ENCODE results near the gene ABCC6. TPM values are rescaled to one million over a fixed set of nuclear protein-coding genes. Genes with fewer than 3 reads are reported as not detected.
"Not testable (repeated sequence)": the region's sequence is repeated elsewhere in the genome, so short reads cannot be mapped to it uniquely, and the experiment has no call there.

ABCC6 gene
- total RNA-seq, 1 donor from 2014 or later = not detected

GRCh38 chr16:16162591-16162990, 60.7 kb downstream of the ABCC6 start:
- intact Hi-C loops (cut with micrococcal nuclease) = no loop called here

DNA sequence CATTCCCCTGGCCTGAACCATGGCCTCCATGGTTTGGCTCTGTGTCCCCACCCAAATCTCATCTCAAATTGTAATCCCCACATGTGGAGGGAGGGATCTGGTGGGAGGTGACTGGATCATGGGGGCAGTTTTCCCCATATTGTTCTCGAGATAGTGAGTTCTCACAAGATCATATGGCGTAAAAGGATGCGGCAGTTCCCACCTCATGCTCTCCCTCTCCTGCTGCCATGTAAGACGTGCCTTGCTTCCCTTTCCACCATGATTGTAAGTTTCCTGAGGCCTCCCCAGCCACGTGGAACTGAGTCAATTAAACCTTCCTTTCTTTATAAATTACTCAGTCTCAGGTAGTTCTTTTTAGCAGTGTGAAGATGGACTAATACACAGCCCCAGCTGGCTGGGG, 61.5 kb downstream of the ABCC6 start:
- intact Hi-C loops (cut with micrococcal nuclease) = not testable (repeated sequence)

DNA sequence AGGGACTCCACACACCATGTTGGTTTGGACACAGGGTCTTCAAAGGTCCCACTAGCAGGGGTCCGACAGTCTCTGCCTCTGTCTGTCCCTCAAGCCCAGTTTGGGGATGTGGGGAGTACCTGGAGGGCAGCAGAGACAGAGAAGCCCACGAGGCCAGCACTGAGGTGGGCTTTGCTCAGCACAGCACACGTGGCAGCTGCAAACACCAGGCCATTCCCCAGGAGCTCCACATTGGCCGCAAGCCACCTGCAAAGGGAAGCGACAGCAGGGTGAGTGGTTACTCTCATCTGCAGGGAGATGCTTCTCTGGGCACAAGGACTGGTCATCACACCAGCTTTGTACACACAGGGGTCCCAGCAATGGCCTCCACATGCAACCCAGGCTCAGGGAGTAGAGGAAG, 62.0 kb downstream of the ABCC6 start:
- intact Hi-C loops (cut with micrococcal nuclease) = no loop called here

DNA sequence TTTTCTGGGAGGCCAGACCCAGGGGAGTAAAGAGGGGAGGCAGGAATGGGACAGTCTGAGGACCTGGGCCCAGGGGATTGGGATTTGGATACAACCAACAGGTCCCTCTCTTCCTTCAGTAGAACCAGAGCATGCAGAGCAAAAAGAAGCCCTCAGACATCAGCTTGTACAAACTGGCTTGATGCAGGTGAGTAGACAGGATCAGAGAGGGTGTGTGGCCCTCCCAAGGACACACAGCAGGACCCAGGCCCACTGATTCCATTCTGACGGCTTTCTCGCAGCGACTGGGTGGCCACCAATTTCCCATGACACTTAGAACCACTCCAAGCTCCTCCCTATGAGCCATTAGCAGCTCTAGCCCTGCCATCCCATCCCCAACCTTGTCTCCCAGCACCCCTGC, 63.6 kb downstream of the ABCC6 start:
- intact Hi-C loops (cut with micrococcal nuclease) = no loop called here

DNA sequence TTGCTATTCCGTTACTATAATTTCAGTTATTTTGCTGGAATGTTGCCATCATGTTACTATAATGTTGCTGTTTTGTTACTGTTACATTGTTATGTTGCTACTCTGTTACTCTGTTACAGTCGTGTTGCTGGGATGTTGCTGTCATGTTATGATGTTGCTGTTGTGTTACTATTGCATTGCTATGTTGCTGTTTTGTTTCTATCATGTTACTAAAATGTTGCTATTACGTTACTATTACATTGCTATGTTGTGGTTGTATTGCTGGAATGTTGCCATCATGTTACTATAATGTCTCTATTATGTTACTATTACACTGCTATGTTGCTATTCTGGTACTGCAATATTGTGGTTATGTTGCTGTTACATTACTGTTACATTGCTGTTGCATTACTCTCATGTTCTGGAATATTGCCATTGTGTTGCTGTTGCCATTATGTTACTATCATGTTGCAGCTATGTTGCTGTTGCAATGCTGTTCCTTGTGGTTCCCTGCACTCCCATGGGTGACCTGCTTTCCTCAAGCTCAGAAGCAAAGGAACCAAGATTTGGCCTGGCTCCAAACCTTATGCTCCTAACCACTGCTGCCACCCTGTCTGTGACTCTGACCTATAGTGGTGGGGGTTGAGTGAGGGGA, 64.4 kb downstream of the ABCC6 start:
- intact Hi-C loops (cut with micrococcal nuclease) = no loop called here

DNA sequence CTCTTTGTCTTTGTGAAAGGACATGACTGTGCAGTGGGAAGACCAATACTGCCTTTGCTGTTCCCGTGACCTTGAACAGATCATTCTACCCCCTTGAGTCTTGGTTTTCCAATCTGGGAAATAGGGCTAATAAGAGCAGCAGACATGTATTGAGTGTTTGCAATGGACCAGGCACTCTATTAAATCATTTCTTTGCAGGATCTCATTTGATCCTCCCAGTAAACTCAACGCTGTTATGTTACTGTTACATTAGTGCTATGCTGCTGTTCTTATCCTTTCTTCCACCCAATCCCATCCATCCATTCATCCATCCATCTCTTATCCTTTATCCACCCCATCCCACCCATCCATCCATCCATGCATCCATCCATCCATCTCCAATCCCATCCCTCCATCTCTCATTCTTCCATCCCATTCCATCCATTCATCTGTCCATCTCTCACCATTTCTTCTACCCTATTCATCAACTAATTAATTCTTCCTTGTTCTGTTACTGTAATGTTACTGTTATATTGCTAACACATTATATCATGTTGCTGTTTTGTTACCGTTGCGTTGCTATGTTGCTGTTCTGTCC, 65.1 kb downstream of the ABCC6 start:
- intact Hi-C loops (cut with micrococcal nuclease) = no loop called here

GRCh38 chr16:16157166-16157565, 66.1 kb downstream of the ABCC6 start:
- intact Hi-C loops (cut with micrococcal nuclease) = no loop called here

- intact Hi-C loops (cut with micrococcal nuclease) = no loop called here
Observed at GRCh38 chr16:16155234-16155633, 68.1 kb downstream of the ABCC6 start.

DNA sequence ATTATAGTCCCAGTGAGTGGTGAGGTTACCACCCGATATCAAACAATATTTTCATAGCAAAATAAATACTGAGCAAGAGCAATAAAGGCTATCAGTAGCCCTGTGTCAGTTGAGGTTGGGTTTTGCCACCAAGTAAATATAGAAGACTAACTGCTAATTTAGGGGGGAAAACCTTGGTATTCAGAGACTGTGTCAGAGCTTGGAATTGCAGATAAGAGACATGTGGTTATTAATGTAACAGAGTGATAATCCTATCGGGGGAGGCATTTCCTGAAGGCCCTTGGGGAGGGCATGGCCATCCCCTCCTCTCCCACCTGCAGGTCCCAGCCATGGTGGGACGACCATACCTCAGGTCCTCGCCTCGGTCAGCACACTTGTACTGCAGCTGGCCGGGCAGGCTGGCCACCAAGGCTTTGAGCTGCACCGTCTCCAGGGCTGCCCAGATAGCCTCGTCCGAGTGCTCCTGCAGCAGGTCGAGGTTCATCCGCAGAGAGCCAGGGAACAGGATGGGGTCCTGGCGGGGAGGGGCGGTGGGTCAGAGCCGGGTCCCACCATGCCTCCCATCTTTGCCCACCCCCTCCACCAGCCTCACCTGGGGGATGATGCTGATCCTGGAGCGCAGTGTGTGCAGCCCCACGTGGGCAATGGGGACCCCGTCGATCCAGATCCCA, 68.9 kb downstream of the ABCC6 start:
- intact Hi-C loops (cut with micrococcal nuclease) = no loop called here

DNA sequence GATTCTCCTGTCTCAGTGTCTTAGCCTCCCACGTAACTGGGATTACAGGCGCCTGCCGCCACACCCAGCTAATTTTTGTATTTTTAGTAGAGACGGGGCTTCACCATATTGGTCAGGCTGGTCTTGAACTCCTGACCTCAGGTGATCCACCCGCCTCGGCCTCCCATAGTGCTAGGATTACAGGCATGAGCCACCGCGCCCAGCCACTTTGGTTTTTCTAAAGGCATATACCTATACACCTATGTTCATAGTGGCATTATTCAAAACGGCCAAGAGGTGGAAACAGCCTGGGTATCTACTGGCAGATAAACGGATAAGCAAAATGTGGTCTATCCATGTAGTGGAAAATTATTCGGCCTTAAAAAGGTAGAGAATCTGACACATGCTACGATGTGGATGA, 70.3 kb downstream of the ABCC6 start:
- intact Hi-C loops (cut with micrococcal nuclease) = not testable (repeated sequence)

- intact Hi-C loops (cut with micrococcal nuclease) = no loop called here
Observed at GRCh38 chr16:16151315-16151714, 72.0 kb downstream of the ABCC6 start.

GRCh38 chr16:16150878-16151152, 72.5 kb downstream of the ABCC6 start:
- intact Hi-C loops (cut with micrococcal nuclease) = no loop called here

- intact Hi-C loops (cut with micrococcal nuclease) = no loop called here
Observed at GRCh38 chr16:16150117-16150877, 73.0 kb downstream of the ABCC6 start.

DNA sequence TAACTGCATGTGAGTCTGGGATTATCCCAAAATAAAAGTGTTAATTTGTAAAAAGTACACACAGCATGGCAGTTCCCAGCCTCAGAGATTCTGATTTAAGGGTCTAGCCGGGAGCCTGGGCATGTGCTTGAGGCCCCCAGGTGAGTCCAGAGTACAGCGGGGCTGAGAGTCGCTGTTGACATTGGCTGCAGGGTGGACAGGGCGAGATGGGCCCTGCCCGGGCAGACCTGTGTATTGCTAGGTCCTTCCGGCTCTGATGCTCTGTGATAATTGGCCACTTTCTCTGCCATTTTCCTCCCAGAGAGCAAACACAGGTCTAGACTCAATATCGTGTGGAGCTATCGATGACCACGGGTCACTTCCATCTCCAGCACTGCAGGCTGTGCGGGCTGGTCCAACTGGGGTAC, 73.6 kb downstream of the ABCC6 start:
- intact Hi-C loops (cut with micrococcal nuclease) = no loop called here

- intact Hi-C loops (cut with micrococcal nuclease) = no loop called here
Observed at GRCh38 chr16:16148755-16149154, 74.5 kb downstream of the ABCC6 start.

- intact Hi-C loops (cut with micrococcal nuclease) = not testable (repeated sequence)
Observed at GRCh38 chr16:16148000-16148599, 75.2 kb downstream of the ABCC6 start.

DNA sequence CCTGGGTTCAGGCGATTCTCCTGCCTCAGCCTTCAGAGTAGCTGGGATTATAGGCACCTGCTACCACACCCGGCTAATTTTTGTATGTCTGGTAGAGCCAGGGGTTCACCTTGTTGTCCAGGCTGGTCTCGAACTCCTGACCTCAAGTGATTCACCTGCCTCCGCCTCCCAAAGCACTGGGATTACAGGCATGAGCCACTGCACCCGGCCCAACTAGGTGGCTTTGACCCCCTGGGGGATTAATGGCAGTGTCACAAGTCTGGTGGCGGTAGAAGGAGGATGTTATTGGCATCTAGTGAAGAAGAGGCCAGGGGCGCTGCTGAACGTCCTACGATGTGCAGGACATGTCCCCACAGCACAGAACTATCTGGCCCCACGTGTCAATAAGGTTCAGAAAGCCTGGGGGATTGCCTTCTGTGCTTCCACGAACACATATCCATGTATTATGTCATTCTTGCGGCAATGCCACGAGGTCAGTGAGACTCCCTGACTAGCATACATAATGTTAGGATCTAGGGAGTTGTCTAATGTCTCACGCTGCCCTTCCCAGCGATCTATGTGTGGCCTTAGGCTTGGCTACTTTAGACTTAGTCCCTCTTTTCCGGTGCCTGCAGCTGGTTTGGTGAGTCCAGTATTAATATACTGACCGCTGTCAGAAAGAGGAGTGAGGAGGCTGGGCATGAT, 75.8 kb downstream of the ABCC6 start:
- intact Hi-C loops (cut with micrococcal nuclease) = no loop called here

- intact Hi-C loops (cut with micrococcal nuclease) = no loop called here
Observed at GRCh38 chr16:16146380-16147315, 76.6 kb downstream of the ABCC6 start.

DNA sequence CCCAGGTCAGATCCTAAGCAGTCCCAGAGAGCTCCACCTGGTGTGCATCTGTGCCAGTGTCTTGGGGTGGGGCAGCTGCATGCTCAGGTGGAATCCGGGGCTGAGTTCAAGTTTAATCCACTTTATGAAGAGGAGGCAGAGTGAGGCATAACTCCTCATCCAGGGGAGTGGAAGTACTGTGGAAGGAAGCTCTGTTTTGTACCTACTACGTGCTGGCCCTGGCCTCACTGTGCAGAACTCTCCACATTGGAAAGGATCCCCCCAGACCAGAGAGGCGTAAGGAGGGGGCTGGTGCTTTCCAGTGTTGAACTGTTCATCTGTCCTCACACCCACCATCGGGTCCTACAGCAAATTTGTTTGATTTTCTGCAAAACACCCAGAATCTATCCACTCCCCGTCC, 78.0 kb downstream of the ABCC6 start:
- intact Hi-C loops (cut with micrococcal nuclease) = no loop called here

DNA sequence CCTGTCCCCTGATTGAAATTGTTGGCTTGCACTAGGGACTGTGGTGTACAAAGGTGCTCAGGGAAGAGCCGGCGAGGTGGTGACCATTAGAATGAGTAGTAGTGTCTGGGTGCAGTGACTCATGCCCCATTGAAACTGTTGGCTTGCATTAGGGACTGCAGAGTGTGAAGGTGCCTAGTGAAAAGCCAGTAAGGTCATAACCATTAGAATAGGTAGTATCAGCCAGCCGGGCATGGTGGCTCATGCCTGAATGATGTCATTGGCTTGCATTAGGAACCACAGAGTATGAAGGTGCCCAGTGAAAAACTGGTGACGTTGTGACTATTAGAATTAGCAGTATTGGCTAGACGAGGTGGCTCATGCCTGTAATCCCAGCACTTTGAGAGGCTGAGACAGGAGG, 78.9 kb downstream of the ABCC6 start:
- intact Hi-C loops (cut with micrococcal nuclease) = no loop called here

Measured in T-helper 2 cell treated with Interferon-gamma antibody and Interleukin-4, amounts not matched to agents 100 ng/mL and 5 ng/mL, for 36 hours (primary cell).